Activated B cell treated with CpG ODN at 0.5 μM for 24 hours (primary cell): ENCODE data around the gene BCAS3. TPM values are rescaled to one million over a fixed set of nuclear protein-coding genes. Genes with fewer than 3 reads are reported as not detected.
"Not testable (repeated sequence)": the region's sequence is repeated elsewhere in the genome, so short reads cannot be mapped to it uniquely, and the experiment has no call there.

Experiments used
- ATAC-seq: fragments of 200-7000 bp; cut with Tn5 transposase; one replicate; pipeline ENCODE4 v1.10.0; 2021; ENCODE audit warnings: low read depth, mild to moderate bottlenecking, moderate library complexity
- CTCF ChIA-PET: fragments of 350-600 bp; sonication (Branson Sonifier 250); formaldehyde crosslinking; loops from one replicate; lab custom pipeline; 2021; ENCODE audit warnings: antibody characterized with exemption; lab: Charles Lee
- POLR2A ChIA-PET: fragments of 350-600 bp; sonication (Branson Sonifier 250); formaldehyde crosslinking; loops from one replicate; lab custom pipeline; 2021; ENCODE audit warnings: antibody characterized with exemption; lab: Charles Lee
- DNase-seq: peaks from one replicate; pipeline ENCODE4 v3.0.0; 2022
- H3K27ac Mint-ChIP-seq: one replicate; pipeline ENCODE4 v1.8.0; 2020; ENCODE audit warnings: mixed read lengths
- H3K27me3 Mint-ChIP-seq: one replicate; pipeline ENCODE4 v1.8.0; 2021; ENCODE audit warnings: mixed read lengths
- H3K36me3 Mint-ChIP-seq: one replicate; pipeline ENCODE4 v1.8.0; 2021; ENCODE audit warnings: low read depth, mixed read lengths
- H3K4me1 Mint-ChIP-seq: one replicate; pipeline ENCODE4 v1.8.0; 2021; ENCODE audit warnings: mixed read lengths
- H3K4me3 Mint-ChIP-seq: one replicate; pipeline ENCODE4 v1.8.0; 2020; ENCODE audit warnings: mild to moderate bottlenecking, mixed read lengths
- H3K9me3 Mint-ChIP-seq: one replicate; pipeline ENCODE4 v1.8.0; 2020; ENCODE audit warnings: mixed read lengths
- intact Hi-C: fragments of 100-400 bp; cut with micrococcal nuclease; formaldehyde crosslinking; loops from one replicate; pipeline ENCODE4 v1.15.1; 2024
- total RNA-seq: library from RNA; stranded (reverse); gene quantifications from 2 replicates; pipeline ENCODE4 v1.2.3, GENCODE V29; 2022
- TF ChIP-seq, protein P1 (sequence below): fragments of 200-600 bp; IDR thresholded peaks from one replicate; pipeline ENCODE4 v1.8.0; 2022; ENCODE audit warnings: antibody characterized with exemption, mild to moderate bottlenecking

BCAS3 gene
- total RNA-seq, 1 donor from 2014 or later, result 37.5 TPM

DNA sequence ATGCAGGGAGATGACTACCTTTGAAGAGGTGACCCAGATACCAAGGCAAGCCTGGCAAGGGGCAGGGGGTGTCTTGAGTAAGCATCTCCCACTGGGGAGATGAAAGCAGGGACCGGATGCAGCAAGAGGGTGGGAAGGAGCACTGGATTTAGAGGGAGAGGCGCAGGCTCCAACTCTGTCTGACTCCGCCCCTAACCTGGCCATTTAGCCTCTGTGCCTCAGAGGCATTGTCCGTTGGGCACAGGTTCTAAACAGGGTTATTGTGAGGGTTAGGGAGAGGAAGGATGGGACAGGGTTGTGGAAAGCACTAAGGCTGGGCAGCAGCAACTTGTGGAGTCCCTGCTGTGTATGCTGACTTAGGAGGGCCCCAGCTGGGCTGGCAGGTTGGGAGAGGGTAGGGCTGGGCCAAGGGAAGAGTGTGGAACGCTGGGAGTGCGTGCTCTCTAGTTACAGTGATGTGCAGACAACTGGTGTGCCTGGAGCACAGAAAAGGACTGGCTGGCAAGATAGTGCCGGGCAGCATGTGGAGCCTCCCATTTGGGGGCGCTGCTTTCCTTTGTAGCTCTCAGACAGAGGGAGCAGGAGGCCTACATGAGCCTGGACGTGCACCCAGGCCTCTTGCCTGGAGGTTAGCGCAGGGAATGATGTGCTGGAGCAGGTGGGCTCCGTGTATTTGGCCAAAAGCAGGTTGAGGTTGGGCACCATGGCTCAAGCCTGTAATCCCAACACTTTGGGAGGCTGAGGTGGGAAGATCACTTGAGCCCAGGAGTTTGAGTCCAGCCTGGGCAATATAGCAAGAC lies 748.2 kb downstream of the BCAS3 start:
- Mint-ChIP-seq H3K9me3 (peaks cover 2% of the 10 kb centered on the region), H3K4me1 (no peaks in the 10 kb centered on the region), H3K27me3 (peaks cover 28% of the 10 kb centered on the region), H3K36me3 (no peaks in the 10 kb centered on the region), H3K4me3 (no peak overlapping the region), H3K27ac (no peak overlapping the region)
- TF ChIP-seq, protein P1, sequence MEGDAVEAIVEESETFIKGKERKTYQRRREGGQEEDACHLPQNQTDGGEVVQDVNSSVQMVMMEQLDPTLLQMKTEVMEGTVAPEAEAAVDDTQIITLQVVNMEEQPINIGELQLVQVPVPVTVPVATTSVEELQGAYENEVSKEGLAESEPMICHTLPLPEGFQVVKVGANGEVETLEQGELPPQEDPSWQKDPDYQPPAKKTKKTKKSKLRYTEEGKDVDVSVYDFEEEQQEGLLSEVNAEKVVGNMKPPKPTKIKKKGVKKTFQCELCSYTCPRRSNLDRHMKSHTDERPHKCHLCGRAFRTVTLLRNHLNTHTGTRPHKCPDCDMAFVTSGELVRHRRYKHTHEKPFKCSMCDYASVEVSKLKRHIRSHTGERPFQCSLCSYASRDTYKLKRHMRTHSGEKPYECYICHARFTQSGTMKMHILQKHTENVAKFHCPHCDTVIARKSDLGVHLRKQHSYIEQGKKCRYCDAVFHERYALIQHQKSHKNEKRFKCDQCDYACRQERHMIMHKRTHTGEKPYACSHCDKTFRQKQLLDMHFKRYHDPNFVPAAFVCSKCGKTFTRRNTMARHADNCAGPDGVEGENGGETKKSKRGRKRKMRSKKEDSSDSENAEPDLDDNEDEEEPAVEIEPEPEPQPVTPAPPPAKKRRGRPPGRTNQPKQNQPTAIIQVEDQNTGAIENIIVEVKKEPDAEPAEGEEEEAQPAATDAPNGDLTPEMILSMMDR, result no peak
- intact Hi-C loops, result no loop called here
- ChIA-PET CTCF (interaction anchor here (0.7 kb wide), 1 partner anchor 9 kb away, joined by 3 read pairs; no protein-coding TSS in a partner anchor), POLR2A (no interaction called here)
- ATAC-seq (no peak), DNase-seq (no peak)

DNA sequence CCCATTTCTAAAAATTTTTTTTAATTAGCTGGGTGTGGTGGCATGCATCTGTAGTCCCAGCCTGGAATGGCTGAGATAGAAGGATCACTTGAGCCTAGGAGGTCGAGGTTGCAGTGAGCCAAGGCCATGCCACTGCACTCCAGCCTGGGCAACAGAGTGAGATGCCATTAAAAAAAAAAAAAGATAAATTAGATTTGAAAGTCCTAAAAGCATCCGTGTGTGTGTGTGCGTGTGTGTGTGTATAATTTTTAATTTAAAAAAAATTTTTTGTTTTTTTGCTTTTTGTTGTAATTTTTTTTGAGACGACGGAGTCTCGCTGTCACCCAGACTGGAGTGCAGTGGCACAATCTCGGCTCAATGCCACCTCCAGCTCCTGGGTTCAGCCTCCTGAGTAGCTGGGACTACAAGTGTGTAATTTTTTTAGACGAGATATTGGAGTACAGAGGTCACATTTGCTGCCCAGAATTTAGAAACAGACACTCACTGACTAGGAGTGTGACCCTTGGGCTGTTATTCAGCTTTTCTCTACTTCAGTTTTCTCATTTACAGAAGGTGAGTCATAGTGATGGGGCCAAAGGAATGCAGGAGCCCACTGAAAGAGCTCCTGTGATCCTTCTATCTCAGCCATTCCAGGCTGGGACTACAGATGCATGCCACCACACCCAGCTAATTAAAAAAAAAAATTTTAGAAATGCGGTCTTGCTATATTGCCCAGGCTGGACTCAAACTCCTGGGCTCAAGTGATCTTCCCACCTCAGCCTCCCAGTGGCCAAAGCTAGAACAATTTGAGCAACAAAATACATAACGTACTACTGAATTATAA lies 749.0 kb downstream of the BCAS3 start:
- H3K9me3 Mint-ChIP-seq, result peaks cover 2% of the 10 kb centered on the region
- ChIA-PET CTCF (interaction anchor here (0.7 kb wide), 1 partner anchor 10 kb away, joined by 3 read pairs; no protein-coding TSS in a partner anchor), POLR2A (no interaction called here)
- DNase-seq (no peak), ATAC-seq (no peak)
- H3K27ac Mint-ChIP-seq, result no peak overlapping the region
- intact Hi-C loops, result no loop called here
- no peaks in the 10 kb centered on the region for H3K36me3 Mint-ChIP-seq
- TF ChIP-seq, protein P1, result no peak
- H3K4me1 Mint-ChIP-seq, result no peaks in the 10 kb centered on the region
- no peak overlapping the region for H3K4me3 Mint-ChIP-seq
- peaks cover 21% of the 10 kb centered on the region for H3K27me3 Mint-ChIP-seq

DNA sequence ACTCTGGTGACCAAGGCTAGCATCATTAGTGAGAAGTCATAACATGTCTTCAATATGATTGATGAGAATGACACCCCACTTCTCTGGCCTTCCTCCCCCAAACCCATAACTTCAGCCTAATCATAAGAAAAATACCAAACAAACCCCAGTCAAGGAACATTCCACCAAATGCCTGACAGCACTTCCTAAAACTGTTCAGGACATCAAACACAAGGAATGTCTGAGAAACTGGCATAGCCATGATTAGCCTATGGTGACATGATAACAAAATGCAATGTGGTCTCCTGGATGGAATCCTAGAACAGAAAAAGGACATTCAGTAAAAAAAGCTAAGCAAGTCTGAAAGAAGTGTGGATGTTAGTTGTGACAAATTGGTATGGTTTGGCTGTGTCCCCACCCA lies 749.9 kb downstream of the BCAS3 start:
- ATAC-seq (no peak), DNase-seq (no peak)
- H3K27me3 Mint-ChIP-seq, result peaks cover 22% of the 10 kb centered on the region
- H3K27ac Mint-ChIP-seq, result no peak overlapping the region
- POLR2A ChIA-PET, result no interaction called here
- H3K36me3 Mint-ChIP-seq, result no peaks in the 10 kb centered on the region
- H3K9me3 Mint-ChIP-seq, result peaks cover 2% of the 10 kb centered on the region
- H3K4me3 Mint-ChIP-seq, result no peak overlapping the region
- TF ChIP-seq, protein P1, result no peak
- no peaks in the 10 kb centered on the region for H3K4me1 Mint-ChIP-seq
- CTCF ChIA-PET, result no interaction called here
- intact Hi-C loops, result no loop called here

DNA sequence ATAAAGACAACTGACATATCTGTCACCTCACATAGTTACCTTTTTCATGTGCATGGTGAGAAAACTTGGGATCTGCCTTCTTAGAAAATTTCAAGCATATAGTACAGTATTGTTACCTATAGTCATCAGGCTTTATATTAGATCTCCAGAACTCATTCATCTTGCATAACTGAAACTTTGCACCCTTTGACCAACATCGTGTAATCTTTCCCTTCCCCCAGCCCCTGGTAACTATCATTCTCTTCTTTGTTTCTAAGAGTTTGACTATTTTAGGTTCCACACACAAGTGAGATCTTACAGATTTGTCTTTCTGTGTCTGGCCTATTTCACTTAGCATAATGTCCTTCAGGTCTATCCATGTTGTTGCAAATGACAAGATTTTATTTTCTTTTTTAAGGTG lies 751.6 kb downstream of the BCAS3 start:
- ChIA-PET POLR2A (no interaction called here), CTCF (no interaction called here)
- TF ChIP-seq, protein P1, result no peak
- intact Hi-C loops, result no loop called here
- no peaks in the 10 kb centered on the region for H3K4me1 Mint-ChIP-seq
- H3K27me3 Mint-ChIP-seq, result peaks cover 26% of the 10 kb centered on the region
- DNase-seq (no peak), ATAC-seq (no peak)
- peaks cover 2% of the 10 kb centered on the region for H3K9me3 Mint-ChIP-seq
- no peak overlapping the region for H3K27ac Mint-ChIP-seq
- no peak overlapping the region for H3K4me3 Mint-ChIP-seq
- H3K36me3 Mint-ChIP-seq, result no peaks in the 10 kb centered on the region

DNA sequence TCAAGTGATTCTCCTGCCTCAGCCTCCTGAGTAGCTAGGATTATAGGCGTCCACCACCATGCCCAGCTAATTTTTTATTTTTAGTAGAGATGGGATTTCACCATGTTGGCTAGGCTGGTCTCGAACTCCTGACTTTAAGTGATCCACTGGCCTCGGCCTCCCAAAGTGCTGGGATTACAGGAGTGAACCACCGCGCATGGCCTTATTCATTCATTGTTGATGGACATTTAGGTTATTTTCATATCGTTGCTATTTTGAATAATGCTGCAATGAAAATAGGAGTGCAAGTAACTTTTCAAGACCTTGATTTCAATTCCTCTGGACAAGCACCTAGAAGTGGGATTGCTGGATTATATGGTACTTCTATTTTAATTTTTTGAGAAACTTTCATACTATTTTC lies 752.2 kb downstream of the BCAS3 start:
- H3K4me3 Mint-ChIP-seq, CTCF ChIA-PET, H3K9me3 Mint-ChIP-seq, H3K36me3 Mint-ChIP-seq, ATAC-seq, POLR2A ChIA-PET, intact Hi-C loops, H3K27ac Mint-ChIP-seq, H3K4me1 Mint-ChIP-seq, DNase-seq: not testable (repeated sequence)
- peaks cover 26% of the 10 kb centered on the region for H3K27me3 Mint-ChIP-seq
